GM19467 (cell line): ENCODE measurements around the gene BBS1.
"Not testable (repeated sequence)": the region's sequence is repeated elsewhere in the genome, so short reads cannot be mapped to it uniquely, and the experiment has no call there.

ENCODE experiments used
- ATAC-seq: cut with Tn5 transposase; IDR thresholded peaks from one replicate; pipeline ENCODE4 v1.9.1; 2021; ENCODE audit warnings: mild to moderate bottlenecking, moderate library complexity; ENCODE audit not compliant: unreplicated experiment

Gene BBS1

GRCh38 chr11:66523611-66524010 lies 13.2 kb downstream of the BBS1 start:
- ATAC-seq, result no peak

- ATAC-seq, result no peak
Measured at GRCh38 chr11:66524304-66525040, 14.0 kb downstream of the BBS1 start.

GRCh38 chr11:66529069-66529468 lies 18.6 kb downstream of the BBS1 start:
- ATAC-seq, result no peak

GRCh38 chr11:66529655-66530054 lies 19.2 kb downstream of the BBS1 start:
- ATAC-seq, result no peak

GRCh38 chr11:66530927-66531709 lies 20.7 kb downstream of the BBS1 start:
- ATAC-seq, result no peak

- no peak for ATAC-seq
Measured at GRCh38 chr11:66531841-66532240, 21.4 kb downstream of the BBS1 start.

GRCh38 chr11:66532784-66533183 lies 22.3 kb downstream of the BBS1 start:
- ATAC-seq, result no peak

- ATAC-seq, result no peak
Measured at GRCh38 chr11:66539170-66539869, 28.9 kb downstream of the BBS1 start.

GRCh38 chr11:66539870-66540213 lies 29.4 kb downstream of the BBS1 start:
- ATAC-seq, result no peak

- not testable (repeated sequence) for ATAC-seq
Measured at GRCh38 chr11:66540598-66540997, 30.2 kb downstream of the BBS1 start.

- ATAC-seq, result no peak
Measured at GRCh38 chr11:66541892-66542291, 31.5 kb downstream of the BBS1 start.

- no peak for ATAC-seq
Measured at GRCh38 chr11:66542362-66542761, 31.9 kb downstream of the BBS1 start.

GRCh38 chr11:66543263-66544107 lies 33.0 kb downstream of the BBS1 start:
- ATAC-seq, result no peak

- ATAC-seq, result not testable (repeated sequence)
Measured at GRCh38 chr11:66544952-66545351, 34.5 kb downstream of the BBS1 start.

- peak; percentile 78 for ATAC-seq
Measured at GRCh38 chr11:66545701-66546367, 35.4 kb downstream of the BBS1 start, which contains the start of gene ZDHHC24. Gene ZDHHC24 (minus strand): TSS chr11:66546048. CDS start chr11:66546003, 45 bp downstream.

GRCh38 chr11:66546368-66546965 lies 36.0 kb downstream of the BBS1 start, which contains the start of gene ACTN3:
Gene ACTN3 (plus strand): TSS chr11:66546903. CDS start chr11:66546938, 35 bp downstream.
- no peak for ATAC-seq

- no peak for ATAC-seq
Measured at GRCh38 chr11:66546966-66547661, 36.7 kb downstream of the BBS1 start.

GRCh38 chr11:66547662-66548009 lies 37.2 kb downstream of the BBS1 start:
- no peak for ATAC-seq

GRCh38 chr11:66548041-66548440 lies 37.6 kb downstream of the BBS1 start:
- ATAC-seq, result no peak
